ENCODE measurements around the gene CELF2. TPM values are rescaled to one million over a fixed set of nuclear protein-coding genes. Genes with fewer than 3 reads are reported as not detected.

Gene CELF2
- total RNA-seq, result 1.7 and 2.2 TPM in 2 replicates

DNA sequence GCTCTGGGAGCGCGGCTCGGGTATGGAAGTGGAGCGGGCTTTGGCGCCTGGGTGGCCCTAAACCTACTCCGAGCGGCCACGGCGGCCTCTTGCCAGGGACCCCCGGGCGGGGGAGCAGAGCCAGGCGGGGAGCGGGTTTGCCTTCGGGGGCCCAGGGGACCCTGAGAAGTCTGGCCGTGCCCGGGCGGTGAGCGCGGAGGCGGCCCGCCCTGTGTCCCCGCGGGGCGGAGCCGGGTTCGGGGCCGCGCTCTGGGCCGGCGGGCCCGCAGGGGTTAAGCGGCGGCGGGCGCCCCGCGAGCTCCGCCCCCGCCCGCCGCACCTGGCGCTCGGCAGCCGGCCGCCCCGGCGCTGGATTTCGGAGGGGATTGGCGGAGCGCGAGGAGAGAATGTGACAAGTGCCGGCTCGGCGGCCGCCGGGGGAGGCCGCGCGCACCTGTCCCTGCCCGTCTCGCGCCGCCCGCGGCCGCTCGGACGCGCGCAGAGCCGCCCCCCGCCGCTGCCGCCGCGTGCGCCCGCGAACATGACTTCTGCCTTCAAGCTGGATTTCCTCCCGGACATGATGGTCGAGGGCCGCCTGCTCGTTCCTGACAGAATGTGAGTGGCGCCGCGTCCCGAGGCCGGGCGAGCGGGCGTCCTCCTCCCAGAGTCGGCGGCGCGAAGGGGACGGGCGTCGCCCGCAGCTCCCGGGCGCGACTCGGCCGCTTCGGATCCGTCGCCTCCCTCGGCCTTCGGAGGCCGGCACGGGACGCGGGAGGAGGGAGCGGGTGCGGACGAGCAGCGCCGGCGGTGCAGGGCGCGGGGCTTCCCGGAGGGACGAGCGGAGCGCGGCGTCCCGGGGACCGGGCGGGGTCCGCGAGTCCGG lies at the start of gene CELF2:
Gene CELF2, plus strand, starts transcription at position 303 of the 862 bp plus-strand sequence. Its CDS starts 218 bp downstream, at position 521.

